Peyer's patch (tissue), 4 donors: ENCODE results near the gene VPS26C. TPM values are rescaled to one million over a fixed set of nuclear protein-coding genes. Genes with fewer than 3 reads are reported as not detected.
"Not testable (repeated sequence)": the region's sequence is repeated elsewhere in the genome, so short reads cannot be mapped to it uniquely, and the experiment has no call there.

ENCODE experiments used
- DNase-seq, 3 donors: peaks; one replicate each; pipeline ENCODE4 v3.0.0-alpha.2; 2017 to 2019
- H3K27ac ChIP-seq, 4 donors: fragments of 200-600 bp; sonication (generic); one replicate each; pipeline ENCODE4 v1.5.1; 2016 to 2019
- H3K27me3 ChIP-seq, 2 donors: fragments of 200-600 bp; sonication (generic); one replicate each; pipeline ENCODE4 v1.5.1; 2019
- H3K36me3 ChIP-seq, 3 donors: fragments of 200-600 bp; sonication (generic); one replicate each; pipeline ENCODE4 v1.5.1; 2016 to 2019
- H3K4me1 ChIP-seq, 4 donors: fragments of 200-600 bp; sonication (generic); one replicate each; pipeline ENCODE4 v1.5.1; 2016 to 2019
- H3K4me3 ChIP-seq, 4 donors: fragments of 200-600 bp; sonication (generic); 1 replicate in 3 of 4; 2 replicates in 1 of 4; pipeline ENCODE4 v1.5.1; 2016 to 2019; ENCODE audit warnings: mild to moderate bottlenecking in 1 of 4
- H3K9me3 ChIP-seq, 4 donors: fragments of 200-600 bp; sonication (generic); one replicate each; pipeline ENCODE4 v1.5.1; 2016 to 2019; ENCODE audit warnings: mild to moderate bottlenecking in 1 of 4
- CTCF ChIP-seq, 6 experiments: fragments of 450-650 bp in 4 of 6; fragments of 200-600 bp in 2 of 6; sonication (generic) in 1 of 6; IDR thresholded peaks; one replicate each; pipeline ENCODE4 v1.5.1; 2017 to 2019; ENCODE audit warnings: antibody characterized with exemption in 6 of 6, mild to moderate bottlenecking in 3 of 6, moderate library complexity in 1 of 6
- POLR2A ChIP-seq, 2 donors: fragments of 450-650 bp; IDR thresholded peaks; one replicate each; pipeline ENCODE4 v1.5.1; 2017; ENCODE audit warnings: antibody characterized with exemption in 2 of 2, mild to moderate bottlenecking in 2 of 2, moderate library complexity in 2 of 2
- total RNA-seq, 4 donors: library from RNA; depleted of rRNA; stranded (reverse); fragments of >200 nt; gene quantifications; one replicate each; pipeline ENCODE4 v1.1.0, GENCODE V29; 2016

The VPS26C gene
- total RNA-seq = 10 to 100 TPM; 62.7 to 79.8 (median 76.4) TPM

- H3K27me3 ChIP-seq = no peaks in the 10 kb centered on the region
- peaks cover 0 to 10% (median 3%) of the 10 kb centered on the region in 4 donors for H3K4me1 ChIP-seq
- no peaks in the 10 kb centered on the region for H3K36me3 ChIP-seq
- H3K9me3 ChIP-seq = no peaks in the 10 kb centered on the region
- peak; percentile 98 to 100 (median 99) for DNase-seq
- peak within 1 kb of the TSS; percentile 97 to 99 (median 98) for H3K27ac ChIP-seq
- no peak for TF ChIP-seq CTCF (IDR thresholded peaks at IDR 0.05)
- peak; percentile 81 to 82 for TF ChIP-seq POLR2A (IDR thresholded peaks at IDR 0.05)
- H3K4me3 ChIP-seq = peak within 1 kb of the TSS; percentile 72 to 80 (median 76)
Measured at GRCh38 chr21:37267269-37268185, at the start of gene VPS26C. Gene VPS26C, minus strand, starts transcription at chr21:37267334. Its CDS starts 40 bp downstream, at chr21:37267294.

- H3K27ac ChIP-seq, H3K36me3 ChIP-seq, H3K9me3 ChIP-seq, DNase-seq, H3K27me3 ChIP-seq, H3K4me3 ChIP-seq, H3K4me1 ChIP-seq: not testable (repeated sequence)
Measured at GRCh38 chr21:37316072-37316471, 48.9 kb upstream of the VPS26C start.

- H3K4me1 ChIP-seq = no peaks in the 10 kb centered on the region
- TF ChIP-seq CTCF (IDR thresholded peaks at IDR 0.05) = no peak
- H3K27ac ChIP-seq = no peak overlapping the region
- no peak overlapping the region for H3K4me3 ChIP-seq
- H3K36me3 ChIP-seq = no peaks in the 10 kb centered on the region
- H3K27me3 ChIP-seq = no peaks in the 10 kb centered on the region
- no peaks in the 10 kb centered on the region for H3K9me3 ChIP-seq
- no peak for DNase-seq
Measured at GRCh38 chr21:37300114-37300751, 33.1 kb upstream of the VPS26C start.

- H3K27ac ChIP-seq = no peak overlapping the region
- no peaks in the 10 kb centered on the region for H3K9me3 ChIP-seq
- H3K36me3 ChIP-seq = no peaks in the 10 kb centered on the region
- H3K4me1 ChIP-seq = no peaks in the 10 kb centered on the region
- no peaks in the 10 kb centered on the region for H3K27me3 ChIP-seq
- DNase-seq = no peak
- TF ChIP-seq CTCF (IDR thresholded peaks at IDR 0.05) = no peak
- TF ChIP-seq POLR2A (IDR thresholded peaks at IDR 0.05) = no peak
- no peak overlapping the region for H3K4me3 ChIP-seq
Measured at GRCh38 chr21:37297364-37297763, 30.2 kb upstream of the VPS26C start.

GRCh38 chr21:37294679-37295078 lies 27.5 kb upstream of the VPS26C start:
- no peak overlapping the region for H3K4me3 ChIP-seq
- H3K27me3 ChIP-seq = no peaks in the 10 kb centered on the region
- DNase-seq = no peak
- H3K4me1 ChIP-seq = no peaks in the 10 kb centered on the region
- H3K9me3 ChIP-seq = no peaks in the 10 kb centered on the region
- TF ChIP-seq CTCF (IDR thresholded peaks at IDR 0.05) = no peak
- TF ChIP-seq POLR2A (IDR thresholded peaks at IDR 0.05) = no peak
- H3K36me3 ChIP-seq = no peaks in the 10 kb centered on the region
- no peak overlapping the region for H3K27ac ChIP-seq

- no peaks in the 10 kb centered on the region for H3K36me3 ChIP-seq
- H3K4me1 ChIP-seq = no peaks in the 10 kb centered on the region
- no peak overlapping the region for H3K4me3 ChIP-seq
- TF ChIP-seq POLR2A (IDR thresholded peaks at IDR 0.05) (no peak), CTCF (IDR thresholded peaks at IDR 0.05) (no peak)
- no peak for DNase-seq
- H3K27ac ChIP-seq = no peak overlapping the region
- H3K27me3 ChIP-seq = no peaks in the 10 kb centered on the region
- no peaks in the 10 kb centered on the region for H3K9me3 ChIP-seq
Measured at GRCh38 chr21:37292941-37293340, 25.8 kb upstream of the VPS26C start.
